ENCODE results near the gene FBLN5. TPM values are rescaled to one million over a fixed set of nuclear protein-coding genes. Genes with fewer than 3 reads are reported as not detected.

Gene FBLN5
- total RNA-seq, 1 donor from 2014 or later = 130 TPM

DNA sequence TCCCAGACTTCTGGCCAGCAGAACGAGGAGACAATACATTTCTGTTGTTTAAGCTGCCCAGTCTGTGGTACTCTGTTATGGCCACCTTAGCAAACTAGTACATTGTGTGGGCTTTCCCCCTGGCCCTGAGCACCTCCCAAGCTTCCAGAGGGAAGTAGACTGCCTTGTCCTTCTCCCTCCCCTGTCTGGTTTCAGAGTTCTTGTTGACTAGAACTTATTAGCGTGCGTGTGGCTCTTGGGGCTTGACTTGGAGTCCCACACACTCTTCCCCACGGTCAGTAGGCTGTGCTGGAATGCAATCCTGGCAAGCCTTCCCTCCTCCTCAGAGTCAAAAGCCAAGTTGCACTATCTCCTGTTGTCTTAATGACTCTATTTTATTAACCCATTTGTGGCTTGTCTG lies 27.7 kb downstream of the FBLN5 start:
- no peaks in the 10 kb centered on the region for H3K36me3 ChIP-seq
- TF ChIP-seq, protein P1, sequence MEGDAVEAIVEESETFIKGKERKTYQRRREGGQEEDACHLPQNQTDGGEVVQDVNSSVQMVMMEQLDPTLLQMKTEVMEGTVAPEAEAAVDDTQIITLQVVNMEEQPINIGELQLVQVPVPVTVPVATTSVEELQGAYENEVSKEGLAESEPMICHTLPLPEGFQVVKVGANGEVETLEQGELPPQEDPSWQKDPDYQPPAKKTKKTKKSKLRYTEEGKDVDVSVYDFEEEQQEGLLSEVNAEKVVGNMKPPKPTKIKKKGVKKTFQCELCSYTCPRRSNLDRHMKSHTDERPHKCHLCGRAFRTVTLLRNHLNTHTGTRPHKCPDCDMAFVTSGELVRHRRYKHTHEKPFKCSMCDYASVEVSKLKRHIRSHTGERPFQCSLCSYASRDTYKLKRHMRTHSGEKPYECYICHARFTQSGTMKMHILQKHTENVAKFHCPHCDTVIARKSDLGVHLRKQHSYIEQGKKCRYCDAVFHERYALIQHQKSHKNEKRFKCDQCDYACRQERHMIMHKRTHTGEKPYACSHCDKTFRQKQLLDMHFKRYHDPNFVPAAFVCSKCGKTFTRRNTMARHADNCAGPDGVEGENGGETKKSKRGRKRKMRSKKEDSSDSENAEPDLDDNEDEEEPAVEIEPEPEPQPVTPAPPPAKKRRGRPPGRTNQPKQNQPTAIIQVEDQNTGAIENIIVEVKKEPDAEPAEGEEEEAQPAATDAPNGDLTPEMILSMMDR (IDR thresholded peaks at IDR 0.05) = no peak
- intact Hi-C loops (cut with DNase I) = no loop called here

DNA sequence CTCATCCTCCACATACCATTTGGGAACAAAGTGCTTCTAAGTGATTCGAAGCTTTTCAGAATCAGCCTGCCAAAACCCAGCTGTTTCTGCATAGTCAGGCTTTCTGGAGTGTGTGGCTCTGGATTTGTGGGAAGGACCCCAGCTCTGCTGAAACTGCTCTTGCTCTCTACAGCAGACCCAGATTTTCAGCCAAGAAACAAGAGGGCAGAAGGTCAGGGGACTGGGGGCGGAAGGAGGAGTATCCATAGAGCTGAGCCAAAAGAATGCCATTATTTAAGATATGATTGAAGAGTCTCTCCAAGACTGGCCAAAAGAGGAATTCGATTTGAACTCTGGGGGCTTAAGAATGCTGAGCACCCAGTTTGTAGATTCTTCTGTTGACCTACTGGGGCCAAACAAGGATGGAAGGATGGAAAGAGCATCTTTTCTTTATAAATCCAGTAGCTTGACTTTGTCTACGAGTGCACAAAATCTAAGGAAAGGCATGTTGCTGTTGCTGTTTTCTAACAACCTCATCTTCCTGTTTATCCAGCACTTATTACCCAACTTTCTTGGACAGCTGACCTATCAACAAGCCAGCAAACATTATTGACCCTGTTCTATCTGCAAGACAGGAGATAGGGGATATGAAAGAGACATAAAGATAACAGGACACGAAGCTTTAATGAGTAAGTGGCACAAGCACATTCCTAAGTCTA lies 29.2 kb downstream of the FBLN5 start:
- Histone ChIP-seq H3K9me3 (no peaks in the 10 kb centered on the region), H3K4me3 (no peak overlapping the region), H3K4me1 (peaks cover 13% of the 10 kb centered on the region), H3K27me3 (ENCODE audit: low read depth) (no peaks in the 10 kb centered on the region), H3K36me3 (no peaks in the 10 kb centered on the region), H3K27ac (peak overlapping the region; percentile 51)
- DNase-seq (no peak), ATAC-seq (peak; percentile 28 to 73)
- intact Hi-C loops (cut with DNase I) = no loop called here
- TF ChIP-seq, protein P1 (IDR thresholded peaks at IDR 0.05) = no peak

More for the DNA sequence above, 27.7 kb downstream of the FBLN5 start:
- Histone ChIP-seq H3K4me3 (no peak overlapping the region), H3K9me3 (no peaks in the 10 kb centered on the region), H3K27me3 (ENCODE audit: low read depth) (no peaks in the 10 kb centered on the region), H3K27ac (peak overlapping the region; percentile 51), H3K4me1 (peaks cover 13% of the 10 kb centered on the region)
- no peak for DNase-seq
- peak; percentile 50 to 58 for ATAC-seq

DNA sequence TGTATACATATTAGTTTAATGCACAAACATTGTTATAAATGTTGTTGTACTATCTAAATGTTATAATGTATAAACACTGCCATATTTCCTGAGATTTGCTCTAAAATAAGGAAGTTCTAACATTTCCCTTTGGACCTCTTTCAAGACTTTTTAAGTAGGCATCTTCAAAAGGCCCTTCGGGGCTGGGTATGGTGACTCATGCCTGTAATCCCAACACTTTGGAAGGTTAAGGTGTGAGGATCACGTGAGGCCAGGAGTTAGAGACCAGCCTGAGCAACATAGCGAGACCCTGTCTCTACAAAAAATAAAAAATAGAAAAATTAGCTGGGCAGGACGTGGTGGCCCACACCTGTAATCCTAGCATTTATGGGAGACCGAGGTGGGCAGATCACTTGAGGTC lies 35.5 kb downstream of the FBLN5 start:
- DNase-seq = no peak
- intact Hi-C loops (cut with DNase I) = no loop called here

GRCh38 chr14:91911474-91912032 lies 35.9 kb downstream of the FBLN5 start:
- DNase-seq = no peak
- Histone ChIP-seq H3K9me3 (no peaks in the 10 kb centered on the region), H3K4me1 (peaks cover 21% of the 10 kb centered on the region), H3K36me3 (no peaks in the 10 kb centered on the region), H3K27ac (peak overlapping the region; percentile 48), H3K4me3 (no peak overlapping the region), H3K27me3 (ENCODE audit: low read depth) (no peaks in the 10 kb centered on the region)
- ATAC-seq = peak; percentile 90 to 93
- intact Hi-C loops (cut with DNase I) = no loop called here
- TF ChIP-seq, protein P1 (IDR thresholded peaks at IDR 0.05) = peak; percentile 48

More for the DNA sequence above, 35.5 kb downstream of the FBLN5 start:
- H3K27me3 ChIP-seq (ENCODE audit: low read depth) = no peaks in the 10 kb centered on the region
- H3K4me3 ChIP-seq = no peak overlapping the region
- no peak overlapping the region for H3K27ac ChIP-seq
- H3K4me1 ChIP-seq = peaks cover 21% of the 10 kb centered on the region
- ATAC-seq = peak; percentile 46 to 65
- TF ChIP-seq, protein P1 (IDR thresholded peaks at IDR 0.05) = no peak
- H3K9me3 ChIP-seq = no peaks in the 10 kb centered on the region
- no peaks in the 10 kb centered on the region for H3K36me3 ChIP-seq

GRCh38 chr14:91910196-91910595 lies 37.3 kb downstream of the FBLN5 start:
- Histone ChIP-seq H3K27ac (no peak overlapping the region), H3K4me3 (no peak overlapping the region), H3K36me3 (no peaks in the 10 kb centered on the region), H3K27me3 (ENCODE audit: low read depth) (no peaks in the 10 kb centered on the region), H3K9me3 (no peaks in the 10 kb centered on the region), H3K4me1 (peaks cover 21% of the 10 kb centered on the region)
- ATAC-seq (peak in 1 of 2 donors; percentile 59), DNase-seq (no peak)
- TF ChIP-seq, protein P1 (IDR thresholded peaks at IDR 0.05) = no peak
- intact Hi-C loops (cut with DNase I) = no loop called here
